GM18519 (cell line): ENCODE measurements around the gene RABGAP1.

Experiments used
- ATAC-seq: cut with Tn5 transposase; IDR thresholded peaks from one replicate; pipeline ENCODE4 v1.9.1; 2021; ENCODE audit warnings: mild to moderate bottlenecking, moderate library complexity; ENCODE audit not compliant: unreplicated experiment, low FRiP score

Gene RABGAP1

DNA sequence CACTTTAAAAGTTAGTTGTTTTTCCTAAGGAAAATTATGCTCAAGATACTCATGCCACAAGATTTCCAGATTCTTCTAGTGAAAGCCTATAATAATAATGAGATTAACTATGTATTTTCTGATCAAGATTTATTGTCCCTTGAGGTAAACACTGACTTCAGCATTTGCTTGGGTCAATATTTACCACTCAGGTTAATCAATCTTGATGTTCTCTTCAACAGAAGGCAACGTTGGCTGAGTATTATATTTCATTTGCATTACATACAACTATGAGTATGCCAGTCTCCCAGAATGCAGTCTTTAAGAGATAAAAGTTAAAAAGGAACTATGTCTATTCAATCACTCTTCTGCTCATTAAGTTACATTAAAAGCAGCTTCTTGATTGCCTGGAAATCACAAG, 208.2 kb downstream of the RABGAP1 start:
- no peak for ATAC-seq

DNA sequence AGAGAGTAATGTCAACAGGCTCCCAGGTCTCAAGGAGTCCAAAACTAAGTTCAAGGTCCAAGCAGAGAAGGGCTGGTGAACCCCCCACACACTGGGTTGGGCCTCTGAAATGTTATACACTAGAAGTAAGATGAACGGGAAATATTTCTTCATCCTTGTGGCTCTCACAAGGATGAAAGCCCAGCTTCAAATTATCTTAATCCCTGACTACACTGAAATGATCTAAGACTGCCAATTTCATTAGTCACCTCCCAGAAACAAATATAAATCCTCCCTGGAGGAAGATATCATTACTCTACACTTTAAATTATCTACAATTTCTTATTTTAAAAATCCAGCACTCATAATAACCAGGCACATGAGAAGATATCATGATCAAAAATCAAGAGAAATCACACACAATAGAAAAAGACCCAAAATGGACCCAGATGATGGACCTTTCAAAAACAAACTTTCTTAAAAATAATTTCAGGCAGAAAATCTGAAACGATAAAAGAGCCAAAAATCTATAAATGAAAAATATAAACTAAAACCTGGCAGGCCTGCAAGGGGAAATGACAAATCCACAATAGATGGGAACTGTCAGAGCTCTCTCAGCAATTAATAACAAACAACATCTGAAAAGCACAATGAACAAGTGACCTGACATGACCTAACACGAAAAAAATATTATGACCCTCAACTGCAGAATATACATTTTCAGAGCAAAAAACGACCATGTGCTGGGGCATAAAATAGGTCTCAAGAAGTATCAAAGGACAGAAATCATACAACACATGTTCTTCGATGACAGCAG, 210.1 kb downstream of the RABGAP1 start:
- ATAC-seq = no peak
